Smooth muscle cell (in vitro differentiated cells): ENCODE results near the gene CCDC136. TPM values are rescaled to one million over a fixed set of nuclear protein-coding genes. Genes with fewer than 3 reads are reported as not detected.
A peak's percentile ranks its signal among the peaks of the same experiment; 100 is the strongest.

Experiments
- DNase-seq: peaks from one replicate; lab custom pipeline; 2025; ENCODE audit not compliant: unreplicated experiment; lab: John Stamatoyannopoulos, UW
- H2AFZ ChIP-seq: fragments of 200-600 bp; sonication (generic); 2 replicates; pipeline ENCODE4 v1.6.0; 2016; ENCODE audit warnings: antibody characterized with exemption, low read depth, mild to moderate bottlenecking
- H3F3A ChIP-seq: fragments of 200-600 bp; sonication (generic); 2 replicates; pipeline ENCODE4 v1.6.0; 2017; ENCODE audit warnings: antibody characterized with exemption, low read depth
- H3K27ac ChIP-seq: fragments of 200-600 bp; sonication (generic); 2 replicates; pipeline ENCODE4 v1.5.1; 2016; ENCODE audit warnings: low read depth, mild to moderate bottlenecking
- H3K27me3 ChIP-seq: fragments of 200-600 bp; sonication (generic); 2 replicates; pipeline ENCODE4 v1.6.1; 2016; ENCODE audit warnings: low read depth, mild to moderate bottlenecking
- H3K36me3 ChIP-seq: fragments of 200-600 bp; sonication (generic); 2 replicates; pipeline ENCODE4 v1.5.1; 2016; ENCODE audit warnings: low read depth
- H3K4me1 ChIP-seq: fragments of 200-600 bp; sonication (generic); 2 replicates; pipeline ENCODE4 v1.5.1; 2016; ENCODE audit warnings: low read depth
- H3K4me2 ChIP-seq: fragments of 200-600 bp; sonication (generic); 2 replicates; pipeline ENCODE4 v1.6.0; 2016; ENCODE audit warnings: mild to moderate bottlenecking
- H3K4me3 ChIP-seq: fragments of 200-600 bp; sonication (generic); 2 replicates; pipeline ENCODE4 v1.5.1; 2016; ENCODE audit warnings: mild to moderate bottlenecking
- H3K79me2 ChIP-seq: fragments of 200-600 bp; sonication (generic); 2 replicates; pipeline ENCODE4 v1.6.0; 2016; ENCODE audit warnings: low read depth, mild to moderate bottlenecking
- H3K9ac ChIP-seq: fragments of 200-600 bp; sonication (generic); 2 replicates; pipeline ENCODE4 v1.6.0; 2016; ENCODE audit warnings: low read depth
- H3K9me3 ChIP-seq: fragments of 200-600 bp; sonication (generic); replicated peaks from 2 replicates; pipeline ENCODE4 v1.5.1; 2016; ENCODE audit warnings: low read depth
- H4K20me1 ChIP-seq: fragments of 200-600 bp; sonication (generic); 2 replicates; pipeline ENCODE4 v1.6.0; 2016; ENCODE audit warnings: low read depth
- WGBS: methylation state at CpG from one replicate; pipeline ENCODE4 v1.1.7; 2016; ENCODE audit warnings: low lambda C conversion rate; 5-methylcytosine and 5-hydroxymethylcytosine counted together
- polyA plus RNA-seq: library from polyadenylated mRNA; unstranded; fragments of >200 nt; fragmentation: Nextera tagmentation; extraction: Ambion mirVana; gene quantifications from 2 replicates; pipeline ENCODE4 v1.2.1, GENCODE V29; 2016
- total RNA-seq: library from RNA; depleted of rRNA; stranded (reverse); fragments of >200 nt; gene quantifications from 2 replicates; pipeline ENCODE4 v1.2.3, GENCODE V29; 2014
- TF ChIP-seq, protein P1 (sequence below): fragments of 200-600 bp; sonication (generic); IDR thresholded peaks from 2 replicates; pipeline ENCODE4 v1.5.1; 2017; ENCODE audit warnings: borderline replicate concordance, mild to moderate bottlenecking, antibody characterized with exemption; ENCODE audit not compliant: insufficient read depth, poor library complexity, severe bottlenecking

Gene CCDC136
- total and polyA plus RNA-seq, 2 experiments from 2014 or later: 2.7 to 3.1 TPM

- Histone ChIP-seq H3K9me3 (no peaks in the 10 kb centered on the region), H3K79me2 (no peaks in the 10 kb centered on the region), H3K27me3 (no peaks in the 10 kb centered on the region), H3F3A (no peaks in the 10 kb centered on the region), H4K20me1 (no peaks in the 10 kb centered on the region), H3K9ac (no peak overlapping the region), H3K4me2 (peak overlapping the region; percentile 44), H3K27ac (no peak overlapping the region), H3K4me3 (no peak overlapping the region), H3K36me3 (no peaks in the 10 kb centered on the region), H2AFZ (no peak overlapping the region), H3K4me1 (no peaks in the 10 kb centered on the region)
- WGBS: 14% methylated on average over 15 of the region's 15 CpGs
- TF ChIP-seq, protein P1, sequence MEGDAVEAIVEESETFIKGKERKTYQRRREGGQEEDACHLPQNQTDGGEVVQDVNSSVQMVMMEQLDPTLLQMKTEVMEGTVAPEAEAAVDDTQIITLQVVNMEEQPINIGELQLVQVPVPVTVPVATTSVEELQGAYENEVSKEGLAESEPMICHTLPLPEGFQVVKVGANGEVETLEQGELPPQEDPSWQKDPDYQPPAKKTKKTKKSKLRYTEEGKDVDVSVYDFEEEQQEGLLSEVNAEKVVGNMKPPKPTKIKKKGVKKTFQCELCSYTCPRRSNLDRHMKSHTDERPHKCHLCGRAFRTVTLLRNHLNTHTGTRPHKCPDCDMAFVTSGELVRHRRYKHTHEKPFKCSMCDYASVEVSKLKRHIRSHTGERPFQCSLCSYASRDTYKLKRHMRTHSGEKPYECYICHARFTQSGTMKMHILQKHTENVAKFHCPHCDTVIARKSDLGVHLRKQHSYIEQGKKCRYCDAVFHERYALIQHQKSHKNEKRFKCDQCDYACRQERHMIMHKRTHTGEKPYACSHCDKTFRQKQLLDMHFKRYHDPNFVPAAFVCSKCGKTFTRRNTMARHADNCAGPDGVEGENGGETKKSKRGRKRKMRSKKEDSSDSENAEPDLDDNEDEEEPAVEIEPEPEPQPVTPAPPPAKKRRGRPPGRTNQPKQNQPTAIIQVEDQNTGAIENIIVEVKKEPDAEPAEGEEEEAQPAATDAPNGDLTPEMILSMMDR: no peak
- peak; percentile 52 for DNase-seq
Observed at GRCh38 chr7:128783143-128783861, 8.5 kb upstream of the CCDC136 start.

DNA sequence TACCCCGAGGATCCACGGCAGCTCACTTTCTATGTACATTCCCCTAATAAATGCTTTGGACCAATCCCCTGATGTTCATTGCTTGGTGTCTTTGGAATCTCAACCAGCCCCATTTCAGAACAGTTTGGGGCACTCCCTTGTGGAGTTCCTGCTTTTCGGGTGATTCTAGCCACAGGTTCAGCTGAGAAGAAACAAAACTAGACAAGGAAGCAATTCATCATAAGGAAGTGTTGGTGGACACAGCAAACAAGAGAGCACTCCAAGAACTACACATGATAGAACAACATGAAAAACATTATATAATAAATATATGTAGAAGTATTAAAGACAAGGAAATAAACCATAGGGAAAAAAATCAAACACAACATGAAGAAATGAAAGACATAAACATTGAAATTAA, 6.0 kb upstream of the CCDC136 start:
- Histone ChIP-seq H3K79me2 (no peaks in the 10 kb centered on the region), H4K20me1 (no peaks in the 10 kb centered on the region), H2AFZ (no peak overlapping the region), H3K4me1 (no peaks in the 10 kb centered on the region), H3K9me3 (no peaks in the 10 kb centered on the region), H3K27me3 (no peaks in the 10 kb centered on the region), H3K4me2 (no peak overlapping the region), H3K9ac (no peak overlapping the region), H3K27ac (no peak overlapping the region), H3F3A (no peaks in the 10 kb centered on the region), H3K36me3 (no peaks in the 10 kb centered on the region), H3K4me3 (no peak overlapping the region)
- TF ChIP-seq, protein P1: no peak
- no peak for DNase-seq
- 93% methylated on average over 3 of the region's 3 CpGs for WGBS

- H3K4me1 ChIP-seq: peaks cover 9% of the 10 kb centered on the region
Observed at GRCh38 chr7:128788446-128789412, 3.0 kb upstream of the CCDC136 start.

More at GRCh38 chr7:128788446-128789412, 3.0 kb upstream of the CCDC136 start:
- H4K20me1 ChIP-seq: no peaks in the 10 kb centered on the region
- no peaks in the 10 kb centered on the region for H3F3A ChIP-seq
- no peaks in the 10 kb centered on the region for H3K36me3 ChIP-seq
- H3K79me2 ChIP-seq: no peaks in the 10 kb centered on the region
- no peaks in the 10 kb centered on the region for H3K9me3 ChIP-seq
- H3K4me2 ChIP-seq: no peak overlapping the region
- H3K27me3 ChIP-seq: no peaks in the 10 kb centered on the region
- no peak overlapping the region for H3K9ac ChIP-seq
- no peak overlapping the region for H3K27ac ChIP-seq
- H3K4me3 ChIP-seq: no peak overlapping the region
- no peak overlapping the region for H2AFZ ChIP-seq
- DNase-seq: no peak
- WGBS: 86% methylated on average over 9 of the region's 9 CpGs
- TF ChIP-seq, protein P1: no peak
